Body of pancreas (tissue), 4 donors: ENCODE results near the gene PRAME. TPM values are rescaled to one million over a fixed set of nuclear protein-coding genes. Genes with fewer than 3 reads are reported as not detected.
"Not testable (repeated sequence)": the region's sequence is repeated elsewhere in the genome, so short reads cannot be mapped to it uniquely, and the experiment has no call there.

ENCODE experiments used
- ATAC-seq: fragments of 150-250 bp; one replicate; pipeline ENCODE4 v1.9.1; 2016
- DNase-seq, 4 donors: peaks; one replicate each; pipeline ENCODE4 v3.0.0-alpha.2; 2019
- H3K27ac ChIP-seq, 4 donors: fragments of 200-600 bp; sonication (generic); 1 replicate in 3 of 4; 2 replicates in 1 of 4; pipeline versions ENCODE4 v1.5.1 to v1.6.1; 2016 to 2019; ENCODE audit warnings: mild to moderate bottlenecking in 1 of 4, mixed read lengths in 1 of 4, moderate library complexity in 1 of 4
- H3K27me3 ChIP-seq, 2 donors: fragments of 200-600 bp; sonication (generic); one replicate each; pipeline ENCODE4 v1.6.0; 2016; ENCODE audit warnings: mild to moderate bottlenecking in 1 of 2
- H3K36me3 ChIP-seq, 2 donors: fragments of 200-600 bp; sonication (generic); replicated peaks in 1 of 2; 2 replicates each; pipeline ENCODE4 v1.5.1; 2016; ENCODE audit warnings: low read depth in 2 of 2; ENCODE audit not compliant: insufficient read depth in 1 of 2
- H3K4me1 ChIP-seq: fragments of 200-600 bp; sonication (generic); one replicate; pipeline ENCODE4 v1.6.0; 2016
- H3K4me3 ChIP-seq, 2 donors: fragments of 200-600 bp; sonication (generic); 1 replicate in 1 of 2; 2 replicates in 1 of 2; pipeline ENCODE4 v1.5.1; 2016 to 2019
- H3K9me3 ChIP-seq, 3 donors: fragments of 200-600 bp; sonication (generic); 1 replicate in 2 of 3; 2 replicates in 1 of 3; pipeline ENCODE4 v1.5.1; 2016
- CTCF ChIP-seq, 7 experiments: fragments of 450-650 bp in 4 of 7; fragments of 200-600 bp in 3 of 7; sonication (generic) in 3 of 7; IDR thresholded peaks; one replicate each; pipeline ENCODE4 v1.5.1; 2016 to 2019; ENCODE audit warnings: antibody characterized with exemption in 7 of 7
- POLR2A ChIP-seq, 3 donors: fragments of 450-650 bp; IDR thresholded peaks; one replicate each; pipeline ENCODE4 v1.6.1; 2016; ENCODE audit warnings: antibody characterized with exemption in 3 of 3, mild to moderate bottlenecking in 2 of 3
- WGBS, 2 donors: methylation state at CpG; one replicate each; pipeline ENCODE4 v1.1.5; 2017; 5-methylcytosine and 5-hydroxymethylcytosine counted together
- intact Hi-C: fragments of 100-400 bp; cut with DNase I; formaldehyde crosslinking; loops from one replicate; pipeline ENCODE4 v1.15.1; 2023
- total RNA-seq, 2 donors: library from RNA; depleted of rRNA; stranded (reverse); fragments of >200 nt; gene quantifications; one replicate each; pipeline ENCODE4 v1.1.0, GENCODE V29; 2016

The PRAME gene
- not detected for total RNA-seq

GRCh38 chr22:22558972-22559603, at the start of gene PRAME:
Gene PRAME (minus strand): TSS chr22:22559265. CDS start chr22:22556832, 2,433 bp downstream.
- TF ChIP-seq POLR2A (IDR thresholded peaks at IDR 0.05) (no peak), CTCF (IDR thresholded peaks at IDR 0.05) (peak in 5 of 7 experiments; percentile 26 to 45 (median 39))
- DNase-seq (peak in 3 of 4 donors; percentile 28 to 54 (median 34)), ATAC-seq (no peak)
- Histone ChIP-seq H3K27ac (no peak within 1 kb of the TSS), H3K27me3 (no peaks in the 10 kb centered on the region), H3K4me1 (no peaks in the 10 kb centered on the region), H3K9me3 (no peaks in the 10 kb centered on the region), H3K36me3 (no peaks in the 10 kb centered on the region), H3K4me3 (no peak within 1 kb of the TSS)
- intact Hi-C loops = no loop called here
- WGBS, 2 donors = 53 to 59% methylated on average over 30 to 31 of the region's 32 CpGs

- H3K4me3 ChIP-seq, ATAC-seq, H3K4me1 ChIP-seq, DNase-seq, intact Hi-C loops, H3K27me3 ChIP-seq, H3K36me3 ChIP-seq, H3K27ac ChIP-seq, H3K9me3 ChIP-seq: not testable (repeated sequence)
- WGBS, 2 donors = 91 to 100% methylated on average over 2 to 3 of the region's 3 CpGs
These were observed 49.0 kb upstream of the PRAME start for GRCh38 chr22:22608022-22608421.

GRCh38 chr22:22605074-22605404, 46.0 kb upstream of the PRAME start:
- no peak overlapping the region for H3K4me3 ChIP-seq
- intact Hi-C loops = no loop called here
- DNase-seq (no peak), ATAC-seq (no peak)
- no peaks in the 10 kb centered on the region for H3K4me1 ChIP-seq
- H3K27me3 ChIP-seq = no peaks in the 10 kb centered on the region
- H3K36me3 ChIP-seq = no peaks in the 10 kb centered on the region
- peaks cover 0 to 3% (median 0%) of the 10 kb centered on the region in 3 donors for H3K9me3 ChIP-seq
- 55 to 96% methylated on average over 3 of the region's 3 CpGs for WGBS, 2 donors
- TF ChIP-seq POLR2A (IDR thresholded peaks at IDR 0.05) (no peak), CTCF (IDR thresholded peaks at IDR 0.05) (no peak)
- no peak overlapping the region for H3K27ac ChIP-seq

- ATAC-seq = no peak
- intact Hi-C loops = no loop called here
- peaks cover 0 to 3% (median 0%) of the 10 kb centered on the region in 3 donors for H3K9me3 ChIP-seq
- no peak overlapping the region for H3K4me3 ChIP-seq
- DNase-seq = no peak
- H3K4me1 ChIP-seq = no peaks in the 10 kb centered on the region
- TF ChIP-seq CTCF (IDR thresholded peaks at IDR 0.05) (no peak), POLR2A (IDR thresholded peaks at IDR 0.05) (no peak)
- no peaks in the 10 kb centered on the region for H3K36me3 ChIP-seq
- no peak overlapping the region for H3K27ac ChIP-seq
- 48 to 83% methylated on average over 1 to 3 of the region's 3 CpGs for WGBS, 2 donors
- no peaks in the 10 kb centered on the region for H3K27me3 ChIP-seq
These were observed 45.4 kb upstream of the PRAME start for GRCh38 chr22:22604326-22605073.

- no peak for ATAC-seq
- intact Hi-C loops = no loop called here
- Histone ChIP-seq H3K27ac (no peak overlapping the region), H3K36me3 (no peaks in the 10 kb centered on the region), H3K4me1 (no peaks in the 10 kb centered on the region), H3K4me3 (no peak overlapping the region), H3K27me3 (no peaks in the 10 kb centered on the region), H3K9me3 (peaks cover 0 to 3% (median 0%) of the 10 kb centered on the region in 3 donors)
- no peak for DNase-seq
- 47 to 70% methylated on average over 3 of the region's 3 CpGs for WGBS, 2 donors
- no peak for TF ChIP-seq POLR2A (IDR thresholded peaks at IDR 0.05)
- TF ChIP-seq CTCF (IDR thresholded peaks at IDR 0.05) = no peak
These were observed 44.4 kb upstream of the PRAME start for GRCh38 chr22:22603470-22603947.
